ENCODE results near the gene CEACAM4.

CEACAM4 gene

DNA sequence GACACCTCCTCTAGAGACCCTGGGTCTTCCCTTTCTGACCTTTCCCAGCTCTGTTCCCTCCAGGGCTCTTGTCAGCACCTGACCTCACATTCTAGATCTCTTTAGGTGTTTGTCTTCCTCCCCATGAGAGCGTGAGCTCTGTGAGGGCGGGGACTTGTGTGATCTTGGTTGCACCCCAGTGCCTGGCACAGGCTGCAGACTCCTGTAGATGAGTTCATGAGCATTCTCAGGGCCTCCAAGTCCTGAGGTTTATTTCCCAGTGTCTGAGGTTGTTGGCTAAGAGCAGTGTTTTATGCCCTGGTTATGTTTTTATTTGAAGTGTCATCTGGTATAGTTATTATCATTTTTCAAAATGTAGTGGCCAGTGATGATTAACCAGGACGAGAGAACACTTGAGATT lies 596 bp downstream of the CEACAM4 start:
- Histone ChIP-seq H4K20me1 (ENCODE audit: low read depth, low read length) (no peaks in the 10 kb centered on the region), H3K79me2 (ENCODE audit: insufficient read depth, low read length) (no peaks in the 10 kb centered on the region), H2AFZ (ENCODE audit: low read depth, low read length, severe bottlenecking) (no peak overlapping the region), H3K4me3 (ENCODE audit: insufficient read depth, low read length, poor library complexity, severe bottlenecking) (no peak overlapping the region), H3K27ac (ENCODE audit: low read depth, low read length) (no peak overlapping the region), H3K9me2 (replicated peaks; ENCODE audit: insufficient read depth, low read length) (no peaks in the 10 kb centered on the region), H3K27me3 (ENCODE audit: low read length) (no peaks in the 10 kb centered on the region), H3F3A (ENCODE audit: insufficient read depth) (no peaks in the 10 kb centered on the region), H3K4me2 (ENCODE audit: low read depth, low read length, poor library complexity, severe bottlenecking) (no peak overlapping the region), H3K36me3 (ENCODE audit: low read length) (no peaks in the 10 kb centered on the region), H3K9ac (ENCODE audit: low read length) (no peak overlapping the region), H3K9me3 (ENCODE audit: insufficient read depth, low read length) (peaks cover 6% of the 10 kb centered on the region; the same call in 1 of the 2 replicates)
- no peak for TF ChIP-seq EZH2phosphoT487 (conservative IDR thresholded peaks at IDR 0.05; ENCODE audit: low read length)
- TF ChIP-seq, protein P1, sequence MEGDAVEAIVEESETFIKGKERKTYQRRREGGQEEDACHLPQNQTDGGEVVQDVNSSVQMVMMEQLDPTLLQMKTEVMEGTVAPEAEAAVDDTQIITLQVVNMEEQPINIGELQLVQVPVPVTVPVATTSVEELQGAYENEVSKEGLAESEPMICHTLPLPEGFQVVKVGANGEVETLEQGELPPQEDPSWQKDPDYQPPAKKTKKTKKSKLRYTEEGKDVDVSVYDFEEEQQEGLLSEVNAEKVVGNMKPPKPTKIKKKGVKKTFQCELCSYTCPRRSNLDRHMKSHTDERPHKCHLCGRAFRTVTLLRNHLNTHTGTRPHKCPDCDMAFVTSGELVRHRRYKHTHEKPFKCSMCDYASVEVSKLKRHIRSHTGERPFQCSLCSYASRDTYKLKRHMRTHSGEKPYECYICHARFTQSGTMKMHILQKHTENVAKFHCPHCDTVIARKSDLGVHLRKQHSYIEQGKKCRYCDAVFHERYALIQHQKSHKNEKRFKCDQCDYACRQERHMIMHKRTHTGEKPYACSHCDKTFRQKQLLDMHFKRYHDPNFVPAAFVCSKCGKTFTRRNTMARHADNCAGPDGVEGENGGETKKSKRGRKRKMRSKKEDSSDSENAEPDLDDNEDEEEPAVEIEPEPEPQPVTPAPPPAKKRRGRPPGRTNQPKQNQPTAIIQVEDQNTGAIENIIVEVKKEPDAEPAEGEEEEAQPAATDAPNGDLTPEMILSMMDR (IDR thresholded peaks at IDR 0.05; ENCODE audit: insufficient read depth, low read length, poor library complexity, severe bottlenecking) = no peak

DNA sequence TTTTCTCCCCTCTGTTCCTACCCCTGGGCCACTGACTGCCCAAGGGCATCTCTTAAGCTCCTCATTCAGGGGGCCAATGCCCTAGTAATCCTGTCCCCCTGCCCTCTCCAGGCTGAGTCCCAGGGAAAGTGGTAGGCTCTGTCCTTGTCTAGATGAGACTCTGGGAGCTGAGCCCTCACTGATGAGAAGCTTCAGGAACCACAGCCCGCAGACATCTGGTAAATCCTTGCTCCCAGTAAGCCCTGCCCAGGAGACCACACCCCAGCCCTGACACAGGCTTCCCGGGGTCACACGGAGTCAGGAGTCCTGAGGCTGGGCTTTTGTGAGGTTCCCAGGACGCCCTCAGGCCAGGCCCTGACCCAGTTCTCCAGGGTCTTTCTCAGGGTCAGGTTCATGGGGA lies 1.9 kb downstream of the CEACAM4 start:
- TF ChIP-seq, protein P1 (IDR thresholded peaks at IDR 0.05; ENCODE audit: insufficient read depth, low read length, poor library complexity, severe bottlenecking) = no peak
- TF ChIP-seq EZH2phosphoT487 (conservative IDR thresholded peaks at IDR 0.05; ENCODE audit: low read length) = no peak
- Histone ChIP-seq H3K27me3 (ENCODE audit: low read length) (no peaks in the 10 kb centered on the region), H3K9me3 (ENCODE audit: insufficient read depth, low read length) (no peaks in the 10 kb centered on the region)

GRCh38 chr19:41624515-41624914 lies 2.4 kb downstream of the CEACAM4 start:
- Histone ChIP-seq H4K20me1 (ENCODE audit: low read depth, low read length) (no peaks in the 10 kb centered on the region), H3K4me3 (ENCODE audit: insufficient read depth, low read length, poor library complexity, severe bottlenecking) (no peak overlapping the region), H3K9me2 (replicated peaks; ENCODE audit: insufficient read depth, low read length) (no peaks in the 10 kb centered on the region), H3K9ac (ENCODE audit: low read length) (no peak overlapping the region), H2AFZ (ENCODE audit: low read depth, low read length, severe bottlenecking) (no peak overlapping the region), H3F3A (ENCODE audit: insufficient read depth) (no peaks in the 10 kb centered on the region), H3K27me3 (ENCODE audit: low read length) (no peaks in the 10 kb centered on the region), H3K4me2 (ENCODE audit: low read depth, low read length, poor library complexity, severe bottlenecking) (no peak overlapping the region), H3K27ac (ENCODE audit: low read depth, low read length) (no peak overlapping the region), H3K9me3 (ENCODE audit: insufficient read depth, low read length) (no peaks in the 10 kb centered on the region), H3K36me3 (ENCODE audit: low read length) (no peaks in the 10 kb centered on the region), H3K79me2 (ENCODE audit: insufficient read depth, low read length) (no peaks in the 10 kb centered on the region)
- TF ChIP-seq, protein P1 (IDR thresholded peaks at IDR 0.05; ENCODE audit: insufficient read depth, low read length, poor library complexity, severe bottlenecking) = no peak
- TF ChIP-seq EZH2phosphoT487 (conservative IDR thresholded peaks at IDR 0.05; ENCODE audit: low read length) = no peak

More for the DNA sequence above, 1.9 kb downstream of the CEACAM4 start:
- no peaks in the 10 kb centered on the region for H3F3A ChIP-seq (ENCODE audit: insufficient read depth)
- no peaks in the 10 kb centered on the region for H3K9me2 ChIP-seq (replicated peaks; ENCODE audit: insufficient read depth, low read length)
- no peak overlapping the region for H3K4me2 ChIP-seq (ENCODE audit: low read depth, low read length, poor library complexity, severe bottlenecking)
- no peak overlapping the region for H2AFZ ChIP-seq (ENCODE audit: low read depth, low read length, severe bottlenecking)
- H3K36me3 ChIP-seq (ENCODE audit: low read length) = no peaks in the 10 kb centered on the region
- no peak overlapping the region for H3K27ac ChIP-seq (ENCODE audit: low read depth, low read length)
- H3K79me2 ChIP-seq (ENCODE audit: insufficient read depth, low read length) = no peaks in the 10 kb centered on the region
- no peak overlapping the region for H3K9ac ChIP-seq (ENCODE audit: low read length)
- H4K20me1 ChIP-seq (ENCODE audit: low read depth, low read length) = no peaks in the 10 kb centered on the region
- H3K4me3 ChIP-seq (ENCODE audit: insufficient read depth, low read length, poor library complexity, severe bottlenecking) = no peak overlapping the region
